Suprapubic skin (tissue), 4 donors: Measurements from ENCODE around the gene LCTL. TPM values are rescaled to one million over a fixed set of nuclear protein-coding genes. Genes with fewer than 3 reads are reported as not detected.

ENCODE experiments used
- DNase-seq, 2 donors: peaks; one replicate each; pipeline ENCODE4 v3.0.0-alpha.2; 2019; ENCODE audit warnings: low spot score in 2 of 2
- H3K27ac ChIP-seq: fragments of 200-600 bp; sonication (generic); one replicate; pipeline ENCODE4 v1.5.1; 2019
- H3K27me3 ChIP-seq: fragments of 200-600 bp; sonication (generic); one replicate; pipeline ENCODE4 v1.5.1; 2019
- H3K36me3 ChIP-seq: fragments of 200-600 bp; sonication (generic); one replicate; pipeline ENCODE4 v1.5.1; 2019
- H3K4me1 ChIP-seq: fragments of 200-600 bp; sonication (generic); one replicate; pipeline ENCODE4 v1.5.1; 2019
- H3K4me3 ChIP-seq: fragments of 200-600 bp; sonication (generic); one replicate; pipeline ENCODE4 v1.5.1; 2019; ENCODE audit warnings: mild to moderate bottlenecking
- H3K9me3 ChIP-seq: fragments of 200-600 bp; sonication (generic); one replicate; pipeline ENCODE4 v1.5.1; 2019
- EP300 ChIP-seq: sonication (generic); formaldehyde crosslinking; IDR thresholded peaks from one replicate; pipeline ENCODE4 v1.6.1; 2017; ENCODE audit warnings: antibody characterized with exemption
- POLR2A ChIP-seq, 2 donors: fragments of 450-650 bp; IDR thresholded peaks; one replicate each; pipeline ENCODE4 v1.6.1; 2017; ENCODE audit warnings: antibody characterized with exemption in 2 of 2, mild to moderate bottlenecking in 2 of 2, moderate library complexity in 2 of 2
- POLR2AphosphoS5 ChIP-seq, 3 donors: sonication (generic); formaldehyde crosslinking; IDR thresholded peaks; one replicate each; pipeline ENCODE4 v1.6.1; 2017; ENCODE audit warnings: antibody characterized with exemption in 3 of 3
- WGBS: methylation state at CpG from one replicate; pipeline ENCODE4 v1.1.5; 2018; 5-methylcytosine and 5-hydroxymethylcytosine counted together
- total RNA-seq, 4 donors: library from RNA; depleted of rRNA; stranded (reverse); fragments of >200 nt; gene quantifications; one replicate each; pipeline ENCODE4 v1.1.0, GENCODE V29; 2016
- TF ChIP-seq, protein P1 (sequence below), 2 donors: fragments of 200-600 bp in 1 of 2; fragments of 450-650 bp in 1 of 2; sonication (generic) in 1 of 2; IDR thresholded peaks; one replicate each; pipeline ENCODE4 v1.5.1; 2016 to 2019; ENCODE audit warnings: antibody characterized with exemption in 2 of 2, mild to moderate bottlenecking in 1 of 2, moderate library complexity in 1 of 2

Gene LCTL
- total RNA-seq, 4 donors from 2014 or later: 0.23 TPM; not detected in 3

DNA sequence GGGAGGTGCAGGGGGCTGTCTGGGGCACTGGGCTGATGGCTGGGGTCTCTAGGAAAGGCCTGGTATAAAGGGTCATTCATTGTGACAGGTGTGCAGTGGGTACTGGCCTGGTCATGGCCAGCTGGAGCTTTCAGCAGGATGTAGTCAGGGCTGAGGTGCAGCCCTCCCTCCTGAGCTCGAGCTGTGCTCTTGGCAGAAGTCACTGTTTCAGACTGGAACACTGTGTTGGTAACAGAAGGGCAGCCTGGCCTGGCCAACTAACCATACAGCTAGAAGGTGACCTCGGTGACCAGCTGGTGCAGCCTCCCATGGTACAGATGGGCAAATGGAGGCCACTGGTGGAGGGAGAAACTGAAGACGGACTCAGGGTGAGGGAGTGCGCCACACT is 34.4 kb upstream of the LCTL start:
- TF ChIP-seq POLR2AphosphoS5 (IDR thresholded peaks at IDR 0.05): no peak
- TF ChIP-seq, protein P1, sequence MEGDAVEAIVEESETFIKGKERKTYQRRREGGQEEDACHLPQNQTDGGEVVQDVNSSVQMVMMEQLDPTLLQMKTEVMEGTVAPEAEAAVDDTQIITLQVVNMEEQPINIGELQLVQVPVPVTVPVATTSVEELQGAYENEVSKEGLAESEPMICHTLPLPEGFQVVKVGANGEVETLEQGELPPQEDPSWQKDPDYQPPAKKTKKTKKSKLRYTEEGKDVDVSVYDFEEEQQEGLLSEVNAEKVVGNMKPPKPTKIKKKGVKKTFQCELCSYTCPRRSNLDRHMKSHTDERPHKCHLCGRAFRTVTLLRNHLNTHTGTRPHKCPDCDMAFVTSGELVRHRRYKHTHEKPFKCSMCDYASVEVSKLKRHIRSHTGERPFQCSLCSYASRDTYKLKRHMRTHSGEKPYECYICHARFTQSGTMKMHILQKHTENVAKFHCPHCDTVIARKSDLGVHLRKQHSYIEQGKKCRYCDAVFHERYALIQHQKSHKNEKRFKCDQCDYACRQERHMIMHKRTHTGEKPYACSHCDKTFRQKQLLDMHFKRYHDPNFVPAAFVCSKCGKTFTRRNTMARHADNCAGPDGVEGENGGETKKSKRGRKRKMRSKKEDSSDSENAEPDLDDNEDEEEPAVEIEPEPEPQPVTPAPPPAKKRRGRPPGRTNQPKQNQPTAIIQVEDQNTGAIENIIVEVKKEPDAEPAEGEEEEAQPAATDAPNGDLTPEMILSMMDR (IDR thresholded peaks at IDR 0.05): no peak
- no peak for TF ChIP-seq POLR2A (IDR thresholded peaks at IDR 0.05)
- TF ChIP-seq EP300: no peak
- Histone ChIP-seq H3K9me3 (no peaks in the 10 kb centered on the region), H3K27me3 (peaks cover 8% of the 10 kb centered on the region), H3K36me3 (no peaks in the 10 kb centered on the region), H3K27ac (no peak overlapping the region), H3K4me1 (no peaks in the 10 kb centered on the region), H3K4me3 (no peak overlapping the region)
- WGBS: 97% methylated on average over 3 of the region's 4 CpGs
- no peak for DNase-seq

DNA sequence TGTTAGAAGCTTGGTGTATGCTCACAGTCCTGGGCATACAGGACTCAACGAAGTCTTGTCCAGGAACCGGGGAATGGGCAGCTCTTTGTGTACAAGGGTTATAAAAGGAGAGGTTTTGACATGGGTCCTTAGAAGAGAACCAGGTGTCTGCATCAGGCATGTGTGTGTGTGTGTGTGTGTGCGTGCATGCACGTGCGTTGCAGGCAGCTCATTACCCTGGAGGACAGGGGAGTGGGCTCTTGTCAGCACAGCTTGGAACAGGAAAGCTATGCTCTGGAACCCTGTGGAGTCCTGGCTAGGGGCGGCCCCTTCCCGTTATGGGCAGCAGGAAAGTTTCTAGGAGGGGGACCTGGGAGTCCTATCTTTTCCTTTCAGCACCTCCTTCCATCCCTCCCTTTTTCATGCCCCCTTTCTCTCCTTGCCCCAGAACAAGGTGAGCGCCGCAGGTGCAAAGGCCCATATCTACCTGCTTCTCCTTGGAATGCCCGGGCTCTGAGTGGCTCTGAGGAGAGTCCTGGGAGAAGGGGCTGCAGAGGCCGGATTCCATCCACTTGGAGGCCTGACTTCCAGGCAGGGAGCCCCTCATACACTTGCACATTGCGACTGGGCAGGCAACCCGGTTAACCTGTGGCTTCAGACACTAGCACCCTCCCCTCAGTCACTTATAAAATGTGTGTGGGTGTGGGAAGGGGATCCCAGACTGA is 33.9 kb upstream of the LCTL start:
- no peak for DNase-seq
- no peak overlapping the region for H3K4me3 ChIP-seq
- H3K4me1 ChIP-seq: no peaks in the 10 kb centered on the region
- no peaks in the 10 kb centered on the region for H3K36me3 ChIP-seq
- H3K27me3 ChIP-seq: peaks cover 8% of the 10 kb centered on the region
- no peak overlapping the region for H3K27ac ChIP-seq
- H3K9me3 ChIP-seq: no peaks in the 10 kb centered on the region
- TF ChIP-seq EP300: no peak
- TF ChIP-seq POLR2AphosphoS5 (IDR thresholded peaks at IDR 0.05): no peak
- TF ChIP-seq, protein P1 (IDR thresholded peaks at IDR 0.05): no peak
- no peak for TF ChIP-seq POLR2A (IDR thresholded peaks at IDR 0.05)
- 85% methylated on average over 10 of the region's 13 CpGs for WGBS

DNA sequence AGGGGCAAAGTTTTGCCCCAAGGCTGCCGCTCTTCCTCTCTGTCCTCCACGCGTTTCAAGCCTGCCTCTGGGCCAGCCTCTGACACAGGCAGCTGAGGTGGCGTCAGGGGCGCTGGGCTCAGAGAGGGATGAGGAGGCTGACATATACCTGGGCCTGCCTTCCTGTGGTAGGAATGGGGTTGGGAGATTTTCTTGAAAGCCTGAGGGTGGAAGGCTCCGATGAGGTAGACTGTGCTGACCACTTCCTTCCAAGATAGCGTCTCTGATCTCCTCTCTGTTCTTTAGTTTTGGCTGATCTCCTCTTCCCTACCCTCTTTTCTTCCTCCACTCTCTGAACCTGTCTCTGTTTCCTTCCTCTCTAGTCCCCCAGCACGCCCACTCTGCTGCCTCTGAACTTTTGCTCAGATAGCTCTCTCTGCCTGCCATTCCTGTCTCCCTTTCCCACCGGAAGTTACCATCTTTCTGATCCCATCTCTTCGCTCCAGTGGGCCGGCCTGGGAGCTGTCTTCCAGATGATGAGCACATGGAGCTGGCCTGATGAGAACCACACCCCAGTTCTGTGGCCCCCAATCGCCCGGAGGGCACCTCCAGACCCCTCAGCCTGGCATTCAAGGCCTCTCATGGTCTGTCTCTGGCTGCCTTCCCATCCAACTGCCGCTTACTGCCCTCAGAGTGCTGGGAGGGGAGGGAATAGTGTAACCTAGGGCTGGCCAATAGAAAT is 32.5 kb upstream of the LCTL start:
- WGBS: 75% methylated on average over 14 of the region's 14 CpGs
- no peak for TF ChIP-seq POLR2AphosphoS5 (IDR thresholded peaks at IDR 0.05)
- TF ChIP-seq, protein P1 (IDR thresholded peaks at IDR 0.05): no peak
- no peak for TF ChIP-seq POLR2A (IDR thresholded peaks at IDR 0.05)
- no peak for TF ChIP-seq EP300
- no peak overlapping the region for H3K27ac ChIP-seq
- no peak for DNase-seq
- H3K4me1 ChIP-seq: no peaks in the 10 kb centered on the region
- H3K27me3 ChIP-seq: peaks cover 8% of the 10 kb centered on the region
- no peaks in the 10 kb centered on the region for H3K9me3 ChIP-seq
- H3K36me3 ChIP-seq: no peaks in the 10 kb centered on the region
- no peak overlapping the region for H3K4me3 ChIP-seq

DNA sequence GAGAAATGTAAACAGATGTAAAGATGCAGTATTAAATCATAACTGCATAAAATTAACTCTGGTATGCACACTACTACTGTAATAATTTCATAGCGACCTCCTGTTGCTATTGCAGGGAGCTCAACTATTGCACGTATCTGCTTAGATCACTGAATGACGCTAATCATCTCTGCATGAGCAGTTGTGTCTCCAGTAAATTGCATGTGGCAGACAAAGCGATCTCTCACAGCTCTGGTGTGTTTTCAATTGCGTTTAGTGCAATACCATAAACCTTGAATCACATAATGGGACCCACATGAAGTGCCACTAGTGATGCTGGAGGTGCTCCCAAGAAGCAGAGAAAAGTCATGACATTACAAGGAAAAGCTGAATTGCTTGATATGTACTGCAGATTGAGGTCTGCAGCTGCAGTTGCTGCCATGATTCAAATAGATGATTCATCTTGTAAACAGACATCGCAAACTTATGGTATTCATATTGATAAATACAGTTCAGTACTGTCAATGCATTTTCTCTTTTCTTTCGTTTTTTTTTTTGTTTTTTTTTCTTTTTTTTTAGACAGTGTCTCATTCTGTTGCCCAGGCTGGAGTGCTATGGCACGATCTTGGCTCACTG is 30.2 kb upstream of the LCTL start:
- H3K4me1 ChIP-seq: no peaks in the 10 kb centered on the region
- no peaks in the 10 kb centered on the region for H3K27me3 ChIP-seq
- WGBS: 67% methylated on average over 8 of the region's 8 CpGs
- H3K36me3 ChIP-seq: no peaks in the 10 kb centered on the region
- TF ChIP-seq EP300: no peak
- TF ChIP-seq, protein P1 (IDR thresholded peaks at IDR 0.05): no peak
- no peak for TF ChIP-seq POLR2A (IDR thresholded peaks at IDR 0.05)
- no peak for TF ChIP-seq POLR2AphosphoS5 (IDR thresholded peaks at IDR 0.05)
- no peak overlapping the region for H3K4me3 ChIP-seq
- no peaks in the 10 kb centered on the region for H3K9me3 ChIP-seq
- H3K27ac ChIP-seq: no peak overlapping the region
- DNase-seq: no peak

DNA sequence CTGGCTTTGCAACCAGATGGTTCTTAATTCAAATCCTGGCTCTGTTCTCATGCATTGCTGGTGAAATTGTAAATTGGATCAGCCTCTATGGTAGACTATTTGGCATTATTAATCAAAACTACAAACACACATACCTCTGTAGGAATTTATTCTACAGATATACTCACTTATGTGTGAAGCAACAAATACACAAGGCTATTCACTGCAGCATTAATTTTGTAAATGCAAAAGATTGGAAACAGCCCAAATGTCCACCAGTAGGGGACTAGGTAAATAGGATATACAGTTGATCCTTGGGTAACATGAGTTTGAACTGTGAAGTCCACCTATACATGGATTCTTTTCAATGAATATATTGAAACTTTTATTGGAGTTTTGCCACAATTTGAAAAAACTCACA is 29.5 kb upstream of the LCTL start:
- Histone ChIP-seq H3K36me3 (no peaks in the 10 kb centered on the region), H3K9me3 (no peaks in the 10 kb centered on the region), H3K4me1 (no peaks in the 10 kb centered on the region), H3K27ac (no peak overlapping the region), H3K4me3 (no peak overlapping the region), H3K27me3 (no peaks in the 10 kb centered on the region)
- no peak for DNase-seq
- no peak for TF ChIP-seq POLR2A (IDR thresholded peaks at IDR 0.05)
- TF ChIP-seq EP300: no peak
- TF ChIP-seq POLR2AphosphoS5 (IDR thresholded peaks at IDR 0.05): no peak
- TF ChIP-seq, protein P1 (IDR thresholded peaks at IDR 0.05): no peak
